Activated CD4-positive, alpha-beta T cell treated with anti-CD3 and anti-CD28 coated beads, Interleukin-2, amount 50 U/mL, for 24 hours (primary cell): ENCODE results near the gene HMGCL.
"Not testable (repeated sequence)": the region's sequence is repeated elsewhere in the genome, so short reads cannot be mapped to it uniquely, and the experiment has no call there.

Experiments
- DNase-seq, 2 donors: peaks; one replicate each; pipeline ENCODE4 v3.0.0-alpha.2; 2020; ENCODE audit warnings: low read depth in 1 of 2, low spot score in 1 of 2

Gene HMGCL

DNA sequence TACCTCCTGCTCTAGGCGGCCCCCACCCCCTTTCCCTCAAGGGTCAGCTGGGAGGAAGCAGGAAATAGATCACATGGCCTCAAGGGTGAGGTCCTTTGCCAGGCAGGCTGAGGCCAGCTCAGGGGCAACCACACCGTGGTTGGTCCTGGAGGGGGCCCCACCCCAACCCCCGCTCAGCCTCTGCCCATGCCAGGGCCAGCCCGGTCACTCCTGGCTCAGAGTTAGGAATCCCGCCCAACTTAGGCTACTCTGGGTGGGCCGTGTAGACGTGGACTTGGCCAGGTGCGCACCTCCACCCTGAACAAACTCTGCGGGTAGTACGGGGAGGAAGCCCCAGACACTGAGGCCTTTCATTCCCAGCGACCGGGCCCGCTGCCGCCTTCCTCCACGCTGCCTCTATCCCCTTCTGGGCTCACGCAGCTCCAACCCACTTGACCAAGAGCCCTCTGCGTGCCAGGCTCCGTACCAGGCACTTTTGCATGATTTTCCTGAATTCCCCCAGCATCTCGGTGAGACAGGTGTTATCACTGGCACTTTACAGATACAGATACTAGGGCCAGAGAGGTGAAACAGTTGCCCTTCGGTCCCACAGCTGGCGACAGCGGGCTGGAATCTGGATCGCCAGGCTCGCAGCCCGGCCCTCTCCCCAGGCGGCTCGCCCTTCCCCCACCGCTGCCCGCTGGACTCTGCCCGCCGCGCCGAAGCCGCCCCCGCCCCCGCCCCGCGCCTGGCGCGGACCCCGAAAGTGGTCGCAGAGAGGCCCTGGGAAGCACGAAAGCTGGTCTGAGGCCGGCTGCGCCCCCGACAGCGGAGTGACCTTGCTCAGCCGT lies 25.4 kb downstream of the HMGCL start:
- DNase-seq, result no peak

DNA sequence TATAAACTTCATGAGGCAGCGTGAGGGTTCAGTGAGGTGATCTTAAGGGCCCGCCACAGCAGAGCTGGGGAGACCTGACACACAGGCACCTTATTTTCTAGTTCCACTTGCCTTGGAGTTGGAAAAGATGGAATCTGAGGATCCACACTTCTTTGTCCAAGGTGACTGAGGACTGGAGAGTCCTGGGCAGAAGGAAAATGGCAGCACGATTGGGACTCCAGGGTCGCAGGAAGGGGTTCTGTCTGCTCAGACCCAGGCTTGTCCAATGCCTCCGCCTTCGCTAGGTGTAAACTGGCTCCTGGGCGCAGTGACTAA lies 26.0 kb downstream of the HMGCL start:
- DNase-seq, result no peak

- no peak for DNase-seq
These were observed 26.5 kb downstream of the HMGCL start for GRCh38 chr1:23798662-23799142.

GRCh38 chr1:23797478-23798448 lies 27.5 kb downstream of the HMGCL start:
- no peak for DNase-seq

GRCh38 chr1:23796466-23797271 lies 28.6 kb downstream of the HMGCL start:
- DNase-seq, result no peak

GRCh38 chr1:23795676-23796465 lies 29.4 kb downstream of the HMGCL start:
- no peak for DNase-seq

DNA sequence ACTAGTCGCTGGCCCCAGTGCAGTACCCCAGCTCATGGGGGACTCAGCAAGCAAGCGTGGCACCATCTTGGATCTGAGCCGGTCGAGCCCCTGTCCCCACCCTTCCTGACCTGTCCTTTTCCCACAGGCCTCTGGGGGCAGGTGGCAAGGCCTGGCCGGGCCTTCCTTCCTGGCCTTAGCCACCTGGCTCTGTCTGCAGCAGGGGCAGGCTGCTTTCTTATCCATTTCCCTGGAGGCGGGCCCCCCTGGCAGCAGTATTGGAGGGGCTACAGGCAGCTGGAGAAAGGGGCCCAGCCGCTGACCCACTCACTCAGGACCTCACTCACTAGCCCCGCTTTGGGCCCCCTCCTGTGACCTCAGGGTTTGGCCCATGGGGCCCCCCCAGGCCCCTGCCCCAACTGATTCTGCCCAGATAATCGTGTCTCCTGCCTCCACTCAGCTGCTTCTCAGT lies 30.5 kb downstream of the HMGCL start:
- DNase-seq, result not testable (repeated sequence)

GRCh38 chr1:23793861-23794731 lies 31.1 kb downstream of the HMGCL start:
- DNase-seq, result no peak

DNA sequence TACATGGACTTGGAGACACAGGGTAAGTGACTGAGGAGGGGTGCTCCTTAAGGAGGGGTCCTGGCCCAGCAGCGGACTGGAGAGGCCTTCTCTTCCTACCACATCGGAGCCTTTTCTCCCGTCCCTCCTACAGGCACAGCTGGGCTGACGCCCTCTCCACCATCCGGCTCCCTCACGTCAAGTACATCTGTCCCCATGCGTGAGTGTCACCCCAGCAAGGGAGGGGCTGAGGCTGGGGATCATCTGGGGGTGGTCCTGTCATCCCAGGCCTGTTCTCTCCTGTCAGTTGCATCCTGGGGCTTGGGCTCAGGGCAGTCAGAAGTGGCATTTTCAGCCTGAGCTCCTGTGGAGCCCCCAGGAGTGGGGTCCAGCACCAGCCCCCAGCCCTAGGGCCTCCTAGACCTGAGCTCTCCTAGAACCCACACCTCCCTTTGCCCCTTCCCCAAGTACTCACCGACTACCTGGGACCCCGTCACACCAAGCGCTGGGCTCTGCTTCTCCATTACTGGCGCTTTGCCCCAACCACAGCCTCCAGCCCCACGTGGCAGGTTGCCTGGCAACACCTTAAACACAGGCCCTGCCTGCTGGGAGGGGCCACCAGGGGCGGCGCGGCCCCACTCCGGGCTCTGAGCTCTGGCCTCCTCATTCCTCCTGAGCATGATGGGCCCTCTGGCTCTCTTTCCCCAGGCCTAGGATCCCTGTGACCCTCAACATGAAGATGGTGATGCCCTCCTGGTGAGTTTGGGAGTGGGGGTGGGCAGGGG lies 32.0 kb downstream of the HMGCL start:
- no peak for DNase-seq

DNA sequence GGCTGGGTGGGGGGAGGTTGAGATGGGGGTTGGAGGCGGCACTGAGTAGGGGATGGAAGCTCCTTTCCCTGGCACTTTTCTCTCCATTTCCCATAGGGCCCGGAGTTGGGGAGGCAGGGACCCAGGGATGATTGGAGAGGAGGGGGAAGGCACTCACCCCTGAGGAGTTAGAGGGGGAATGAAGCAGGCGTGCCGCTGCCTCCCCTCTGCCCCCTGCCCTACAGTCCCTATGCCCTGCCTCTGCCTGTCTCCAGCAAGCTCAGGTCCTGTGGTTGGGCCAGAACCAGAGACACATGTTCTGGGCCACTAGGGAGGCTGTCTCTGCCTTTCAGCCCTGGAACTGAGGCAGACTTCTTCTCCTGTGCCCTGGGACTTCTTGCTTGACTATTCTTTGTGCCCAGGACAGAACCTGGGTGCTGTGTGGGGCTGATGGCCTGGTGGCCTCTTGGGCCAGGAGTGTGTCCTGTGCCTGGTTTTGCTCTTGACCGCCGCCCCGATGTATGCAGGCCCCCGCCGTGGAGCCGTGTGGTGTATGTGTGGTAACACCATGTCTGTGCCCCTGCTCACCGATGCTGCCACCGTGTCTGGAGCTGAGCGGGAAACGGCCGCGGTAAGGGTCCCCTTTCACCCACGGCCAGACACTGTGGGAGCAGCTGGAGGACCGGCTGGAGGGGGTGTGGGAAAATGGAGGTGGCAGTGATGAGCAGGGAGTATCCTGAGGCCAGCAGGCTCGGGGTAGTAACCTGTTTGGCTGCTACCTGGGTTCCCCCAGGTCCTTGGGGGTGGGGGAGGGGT lies 32.9 kb downstream of the HMGCL start:
- no peak for DNase-seq

DNA sequence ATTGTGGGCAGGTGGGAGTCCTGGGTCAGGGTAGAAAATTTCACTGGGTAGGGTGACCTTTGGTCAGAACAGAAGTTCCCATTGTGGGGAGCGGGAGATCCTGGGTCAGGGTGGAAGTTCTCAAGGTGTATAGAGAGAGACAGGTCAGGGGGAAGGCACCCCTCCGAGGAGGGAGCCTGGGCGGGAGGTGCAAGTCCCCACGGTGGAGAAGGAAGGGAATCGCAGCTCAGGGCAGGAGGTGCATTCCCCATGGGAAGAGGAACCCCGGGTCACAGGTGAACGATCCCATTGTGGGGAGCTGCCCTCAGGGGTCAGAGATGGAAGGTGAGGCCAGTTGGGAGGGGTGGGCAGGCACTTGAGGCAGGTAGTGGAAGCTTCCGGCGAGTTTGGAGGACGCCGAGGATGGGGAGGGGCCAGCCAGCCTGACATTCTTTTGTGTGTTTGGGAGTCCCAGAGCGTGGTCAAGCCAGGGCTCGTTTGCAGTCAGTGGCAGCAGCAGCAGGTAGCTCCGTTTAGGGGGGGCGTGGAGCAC lies 33.6 kb downstream of the HMGCL start:
- peak in 1 of 2 donors; percentile 14 for DNase-seq

DNA sequence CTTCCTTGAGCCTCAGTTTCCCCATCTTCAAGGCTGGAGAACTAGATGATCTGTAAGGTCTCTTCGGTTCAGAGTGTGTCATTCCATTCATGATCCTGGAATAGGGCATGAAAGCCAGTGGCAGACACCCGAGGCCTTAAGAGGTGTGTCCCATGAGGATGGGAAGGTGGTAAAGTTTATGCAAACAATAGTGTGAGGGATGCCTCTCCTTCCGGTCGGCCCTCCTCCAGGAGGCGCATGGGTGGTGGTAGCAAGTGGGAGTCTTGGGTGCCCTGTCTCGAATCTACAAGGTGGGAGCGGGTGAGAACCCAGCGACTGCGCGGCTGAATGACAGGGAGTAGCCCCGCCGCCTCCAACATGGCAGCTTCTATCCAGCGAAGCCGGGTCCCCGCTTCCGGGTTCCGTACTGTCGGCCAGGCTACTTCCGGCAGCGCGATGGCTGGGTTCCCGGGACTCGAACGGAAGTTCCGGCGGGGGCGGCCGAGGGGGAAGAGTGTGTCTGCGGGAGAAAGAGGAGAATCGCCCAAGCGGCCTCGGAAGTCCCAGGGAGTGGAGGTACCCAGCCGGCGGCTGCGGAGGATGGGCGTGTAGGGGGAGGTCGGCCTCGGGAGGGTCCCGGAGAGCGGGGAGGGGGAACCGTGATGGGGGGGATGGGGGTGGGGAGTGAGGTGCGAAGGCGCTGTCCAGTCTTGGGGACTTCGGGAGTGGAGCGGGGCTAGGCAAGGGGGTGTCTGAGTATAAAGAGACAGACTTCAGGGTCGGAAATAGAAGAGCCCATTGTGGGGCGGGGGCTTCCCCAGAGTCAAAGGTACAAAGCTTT lies 34.3 kb downstream of the HMGCL start, which contains the start of gene LYPLA2:
Gene LYPLA2, plus strand, starts transcription at position 450 of the 820 bp plus-strand sequence. CDS start 1,538 bp downstream, outside the sequence.
- DNase-seq, result peak; percentile 69 to 86

DNA sequence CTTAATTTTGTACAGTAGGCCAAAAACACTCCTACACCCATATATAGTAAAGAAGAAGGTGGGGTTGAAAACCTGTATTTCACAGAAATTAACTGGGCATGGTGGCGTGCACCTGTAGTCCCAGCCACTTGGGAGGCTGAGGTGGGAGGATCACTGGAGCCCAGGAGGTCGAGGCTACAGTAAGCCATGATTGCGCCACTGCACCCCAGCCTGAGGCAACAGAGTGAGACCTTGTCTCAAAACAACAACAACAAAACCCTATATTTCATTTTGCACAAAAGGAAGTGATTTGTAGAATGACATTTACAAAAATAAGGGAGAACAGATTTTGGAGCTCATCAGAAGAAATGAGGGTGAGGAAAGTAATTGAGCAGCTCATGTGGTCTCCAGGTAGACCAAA lies 36.5 kb downstream of the HMGCL start:
- no peak for DNase-seq

- DNase-seq, result no peak
These were observed 37.5 kb downstream of the HMGCL start for GRCh38 chr1:23787701-23788100.

DNA sequence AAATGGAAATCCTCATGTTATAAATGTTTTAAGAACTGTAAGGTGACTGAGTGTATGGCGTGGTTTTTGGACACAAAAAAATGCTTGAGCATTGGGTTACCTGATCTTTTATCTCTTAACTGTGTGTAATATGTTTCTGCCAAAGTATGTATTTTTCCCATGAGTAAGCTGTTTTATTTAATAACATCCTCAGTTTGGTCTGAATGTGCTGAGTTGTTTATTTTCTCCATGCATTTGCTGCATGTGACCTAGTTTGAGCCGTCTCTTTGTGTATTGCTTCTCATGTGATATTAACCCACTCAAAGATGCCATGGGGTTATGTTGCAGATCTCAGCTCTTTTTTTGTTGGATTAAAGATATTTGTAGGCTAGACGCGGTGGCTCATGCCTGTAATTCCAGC lies 40.4 kb downstream of the HMGCL start:
- DNase-seq, result no peak

- DNase-seq, result not testable (repeated sequence)
These were observed 42.1 kb downstream of the HMGCL start for GRCh38 chr1:23783141-23783540.
